ENCODE results near the gene HOXC12.

GRCh38 chr12:53961025-53961761, 6.5 kb downstream of the HOXC12 start:
- TF ChIP-seq EZH2phosphoT487 (IDR thresholded peaks at IDR 0.05; ENCODE audit: borderline replicate concordance, low read depth) (no peak), ELF1 (IDR thresholded peaks at IDR 0.05) (no peak), CTCF (IDR thresholded peaks at IDR 0.05) (peak; percentile 18; the same call in 1 of the 2 replicates), NRF1 (IDR thresholded peaks at IDR 0.05; ENCODE audit: low read depth, low read length) (no peak)
